ENCODE measurements around the gene CLPTM1L.
"Not testable (repeated sequence)": the region's sequence is repeated elsewhere in the genome, so short reads cannot be mapped to it uniquely, and the experiment has no call there.

The CLPTM1L gene

DNA sequence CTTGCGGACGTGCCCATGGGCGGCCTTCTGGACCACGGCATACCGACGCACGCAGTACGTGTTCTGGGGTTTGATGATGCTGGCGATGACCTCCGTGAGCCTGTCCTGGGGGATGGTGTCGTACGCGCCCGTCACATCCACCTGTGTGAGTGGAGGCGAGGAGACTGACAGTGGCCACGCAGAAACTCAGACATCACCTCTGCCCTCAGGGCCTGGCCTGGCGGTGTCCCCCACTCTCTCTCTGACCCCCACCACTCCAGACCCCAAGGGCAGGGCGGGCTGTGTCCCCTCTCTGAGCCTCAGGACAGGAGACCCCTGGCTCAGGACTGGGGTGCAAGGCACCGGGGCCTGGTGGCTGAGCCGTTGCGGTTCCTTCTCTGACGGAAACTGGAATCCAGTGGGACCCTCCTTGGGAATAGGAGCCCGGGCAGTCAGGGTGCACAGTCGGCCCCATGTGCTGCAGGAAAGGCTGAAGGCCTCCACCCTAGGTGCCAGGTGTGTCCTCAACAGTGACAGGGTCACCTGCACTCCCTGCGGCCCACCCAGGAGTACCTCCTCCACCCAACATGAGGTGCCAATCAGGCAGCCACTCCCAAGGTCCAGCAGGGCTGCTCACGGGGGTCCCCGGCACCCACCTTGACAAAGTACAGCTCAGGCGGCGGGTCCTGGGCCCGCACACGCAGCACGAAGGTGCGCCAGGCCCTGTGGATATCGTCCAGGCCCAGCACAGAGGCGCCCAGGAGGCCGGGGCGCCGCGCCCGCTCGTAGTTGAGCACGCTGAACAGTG is 66.0 kb downstream of the CLPTM1L start:
- in situ Hi-C loops (cut with MboI; ENCODE audit: low sequenced_read_pairs), result no loop called here

GRCh38 chr5:1278216-1278615 is 66.7 kb downstream of the CLPTM1L start:
- in situ Hi-C loops (cut with MboI; ENCODE audit: low sequenced_read_pairs), result no loop called here

- in situ Hi-C loops (cut with MboI; ENCODE audit: low sequenced_read_pairs), result no loop called here
These were observed 67.1 kb downstream of the CLPTM1L start for GRCh38 chr5:1277781-1278180.

DNA sequence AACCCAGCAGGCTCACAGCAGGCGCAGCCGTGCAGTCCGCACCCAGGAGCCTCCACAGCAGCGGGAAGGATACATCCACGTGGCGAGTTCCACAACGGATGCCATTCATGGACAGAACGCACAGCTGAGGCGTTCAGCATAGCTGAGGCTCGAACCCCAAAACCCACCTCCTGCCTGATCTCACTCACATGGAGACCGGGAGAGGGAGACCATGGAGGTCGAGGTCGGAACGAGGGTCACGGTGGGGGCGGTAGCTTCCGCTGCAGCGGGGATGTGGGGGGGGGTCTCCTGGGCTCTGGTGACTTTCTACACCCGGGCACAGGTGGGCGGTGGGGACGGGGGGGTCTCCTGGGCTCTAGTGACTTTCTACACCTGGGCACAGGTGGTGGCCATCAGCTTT is 67.6 kb downstream of the CLPTM1L start:
- in situ Hi-C loops (cut with MboI; ENCODE audit: low sequenced_read_pairs), result no loop called here

GRCh38 chr5:1276930-1277329 is 68.0 kb downstream of the CLPTM1L start:
- in situ Hi-C loops (cut with MboI; ENCODE audit: low sequenced_read_pairs), result no loop called here

- in situ Hi-C loops (cut with MboI; ENCODE audit: low sequenced_read_pairs), result not testable (repeated sequence)
These were observed 69.2 kb downstream of the CLPTM1L start for GRCh38 chr5:1275397-1276391.

DNA sequence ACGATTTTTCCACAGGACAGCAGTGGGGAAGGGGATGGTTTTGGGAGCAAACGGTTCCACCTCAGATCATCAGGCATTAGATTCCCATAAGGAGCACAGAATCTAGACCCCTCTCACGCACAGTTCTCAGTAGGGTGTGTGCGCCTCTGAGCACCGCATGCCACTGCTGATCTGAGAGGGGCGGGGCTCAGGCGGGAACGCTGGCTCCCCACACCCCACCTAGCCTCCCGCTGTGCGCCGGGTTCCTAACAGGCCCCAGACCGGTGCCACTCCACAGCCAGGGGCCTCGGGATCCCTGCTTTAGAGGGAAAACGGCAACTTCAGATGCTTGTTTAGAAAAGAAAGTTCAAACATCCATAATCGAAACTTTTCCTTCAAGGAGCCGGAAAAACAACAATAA is 70.4 kb downstream of the CLPTM1L start:
- in situ Hi-C loops (cut with MboI; ENCODE audit: low sequenced_read_pairs), result no loop called here

DNA sequence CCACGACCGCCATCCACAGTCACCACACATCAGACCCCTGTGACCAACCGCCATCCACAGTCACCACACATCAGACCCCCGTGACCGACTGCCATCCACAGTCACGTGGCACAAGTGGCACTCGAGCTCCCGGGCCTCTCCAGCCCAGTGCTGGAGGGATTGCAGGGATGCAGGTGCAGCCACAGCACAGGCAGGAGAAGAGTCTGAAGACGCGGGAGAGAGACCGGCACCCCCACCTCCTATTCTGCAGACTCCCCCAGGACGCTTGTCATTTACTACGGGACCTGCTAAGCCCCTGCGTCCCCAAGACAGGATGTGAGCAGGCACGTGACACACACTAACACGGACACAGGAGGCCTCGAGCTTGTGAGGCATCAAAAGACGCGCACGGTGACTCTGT is 71.2 kb downstream of the CLPTM1L start:
- in situ Hi-C loops (cut with MboI; ENCODE audit: low sequenced_read_pairs), result no loop called here

- in situ Hi-C loops (cut with MboI; ENCODE audit: low sequenced_read_pairs), result no loop called here
These were observed 72.7 kb downstream of the CLPTM1L start for GRCh38 chr5:1272201-1272600.

GRCh38 chr5:1270933-1271914 is 73.7 kb downstream of the CLPTM1L start:
- in situ Hi-C loops (cut with MboI; ENCODE audit: low sequenced_read_pairs), result no loop called here

DNA sequence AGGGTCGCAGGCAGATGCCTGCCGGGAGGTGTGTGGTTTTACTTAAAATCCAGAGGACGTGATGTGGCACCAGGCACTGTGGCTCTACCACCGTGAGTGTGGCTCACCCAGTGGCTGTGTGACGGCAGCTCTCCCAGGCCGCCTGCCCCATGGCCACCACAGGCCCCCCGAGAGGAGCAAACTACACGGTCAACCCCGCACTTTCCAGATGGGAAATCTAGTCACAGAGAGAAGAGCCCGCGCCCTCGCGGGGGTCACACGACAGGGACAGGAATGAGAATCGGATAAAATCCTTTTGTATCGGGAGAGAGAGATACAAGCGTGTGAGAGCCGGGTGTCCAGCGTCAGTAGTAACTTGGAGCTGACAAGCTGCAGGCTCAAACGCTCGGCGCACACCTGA is 74.5 kb downstream of the CLPTM1L start:
- in situ Hi-C loops (cut with MboI; ENCODE audit: low sequenced_read_pairs), result no loop called here

GRCh38 chr5:1268666-1269065 is 76.2 kb downstream of the CLPTM1L start:
- in situ Hi-C loops (cut with MboI; ENCODE audit: low sequenced_read_pairs), result no loop called here

DNA sequence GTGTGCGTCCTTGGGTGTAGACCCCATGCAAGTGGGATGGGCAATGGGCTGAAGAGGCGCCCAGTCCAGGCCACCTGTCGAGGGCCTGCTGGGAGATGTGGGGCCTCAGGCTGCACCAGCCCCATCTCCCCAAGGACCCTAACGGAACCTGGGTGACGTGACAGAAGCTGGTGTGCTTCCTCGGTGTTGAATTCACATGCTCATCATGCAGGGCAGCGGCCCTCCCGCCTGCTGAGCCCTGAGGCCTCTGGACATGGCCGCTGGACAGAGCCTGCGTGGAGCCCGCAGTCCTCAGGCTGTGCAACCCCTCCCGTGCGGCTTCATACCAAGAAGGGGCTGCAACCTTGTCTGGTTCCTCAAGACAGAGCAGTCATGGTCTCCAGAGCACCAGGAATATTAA is 76.8 kb downstream of the CLPTM1L start:
- in situ Hi-C loops (cut with MboI; ENCODE audit: low sequenced_read_pairs), result no loop called here

All from HL-60/S4 treated with phorbol 12-myristate 13-acetate at 8.2 ng/mL for 4 days and 3 days (cell line).